ENCODE data around the gene TNNI3K.

The TNNI3K gene

DNA sequence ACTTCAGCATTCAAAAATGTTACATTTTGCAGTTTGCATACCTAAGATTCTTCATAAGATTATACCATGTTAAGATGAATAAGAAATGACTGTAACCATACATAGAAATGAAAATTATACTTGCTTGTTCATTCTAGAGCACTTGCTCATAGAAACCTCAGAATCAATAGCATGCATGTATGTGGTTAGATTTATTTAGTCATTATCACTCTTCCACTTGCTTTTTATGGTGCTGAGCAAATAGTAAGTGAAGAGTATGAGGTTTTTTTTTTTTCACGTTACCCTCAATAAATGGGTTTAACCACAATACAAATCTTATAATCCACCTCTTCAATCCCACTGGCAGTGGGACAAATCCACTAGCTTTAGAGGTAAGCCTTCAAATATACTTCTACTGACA is 192.5 kb downstream of the TNNI3K start:
- Histone ChIP-seq H3K27ac (ENCODE audit: low read depth, low read length, poor library complexity, severe bottlenecking) (no peak overlapping the region), H2AFZ (ENCODE audit: low read length) (no peak overlapping the region)
- TF ChIP-seq EZH2 (IDR thresholded peaks at IDR 0.05; ENCODE audit: borderline replicate concordance, low read length): no peak
- TF ChIP-seq, protein P1, sequence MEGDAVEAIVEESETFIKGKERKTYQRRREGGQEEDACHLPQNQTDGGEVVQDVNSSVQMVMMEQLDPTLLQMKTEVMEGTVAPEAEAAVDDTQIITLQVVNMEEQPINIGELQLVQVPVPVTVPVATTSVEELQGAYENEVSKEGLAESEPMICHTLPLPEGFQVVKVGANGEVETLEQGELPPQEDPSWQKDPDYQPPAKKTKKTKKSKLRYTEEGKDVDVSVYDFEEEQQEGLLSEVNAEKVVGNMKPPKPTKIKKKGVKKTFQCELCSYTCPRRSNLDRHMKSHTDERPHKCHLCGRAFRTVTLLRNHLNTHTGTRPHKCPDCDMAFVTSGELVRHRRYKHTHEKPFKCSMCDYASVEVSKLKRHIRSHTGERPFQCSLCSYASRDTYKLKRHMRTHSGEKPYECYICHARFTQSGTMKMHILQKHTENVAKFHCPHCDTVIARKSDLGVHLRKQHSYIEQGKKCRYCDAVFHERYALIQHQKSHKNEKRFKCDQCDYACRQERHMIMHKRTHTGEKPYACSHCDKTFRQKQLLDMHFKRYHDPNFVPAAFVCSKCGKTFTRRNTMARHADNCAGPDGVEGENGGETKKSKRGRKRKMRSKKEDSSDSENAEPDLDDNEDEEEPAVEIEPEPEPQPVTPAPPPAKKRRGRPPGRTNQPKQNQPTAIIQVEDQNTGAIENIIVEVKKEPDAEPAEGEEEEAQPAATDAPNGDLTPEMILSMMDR (IDR thresholded peaks at IDR 0.05; ENCODE audit: low read length): no peak

DNA sequence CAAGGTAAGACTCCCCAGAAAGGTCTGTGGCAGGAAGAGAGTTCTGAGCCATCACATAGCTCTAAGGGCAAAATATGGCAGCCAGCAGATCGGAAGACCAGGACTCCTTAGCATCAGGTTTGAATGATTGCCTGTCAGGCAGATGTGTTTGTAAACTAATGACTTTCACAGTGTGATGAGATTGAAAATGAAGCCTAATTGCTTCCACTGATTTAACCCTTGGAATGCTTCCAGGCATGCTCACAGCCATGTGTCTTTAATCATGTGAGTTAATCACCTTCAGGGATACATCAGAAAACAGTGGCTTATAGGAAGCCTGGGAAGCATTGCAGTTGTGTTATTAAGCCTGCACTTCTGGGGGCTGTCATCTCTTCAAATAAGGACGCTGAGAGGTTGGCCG is 194.4 kb downstream of the TNNI3K start:
- no peaks in the 10 kb centered on the region for H3F3A ChIP-seq (ENCODE audit: insufficient read depth, low read length)
- H3K4me3 ChIP-seq (ENCODE audit: low read depth, low read length, poor library complexity, severe bottlenecking): no peak overlapping the region
- no peak overlapping the region for H2AFZ ChIP-seq (ENCODE audit: low read length)
- TF ChIP-seq EZH2 (IDR thresholded peaks at IDR 0.05; ENCODE audit: borderline replicate concordance, low read length): no peak
- TF ChIP-seq, protein P1 (IDR thresholded peaks at IDR 0.05; ENCODE audit: low read length): no peak
- no peaks in the 10 kb centered on the region; the same call in 1 of the 2 replicates for H3K27me3 ChIP-seq (ENCODE audit: insufficient read depth, low read length)
- H3K9me2 ChIP-seq (ENCODE audit: low read depth, low read length): no peaks in the 10 kb centered on the region
- no peaks in the 10 kb centered on the region for H4K20me1 ChIP-seq (ENCODE audit: insufficient read depth, low read length)
- no peaks in the 10 kb centered on the region for H3K9me3 ChIP-seq (ENCODE audit: low read length)
- H3K9ac ChIP-seq (ENCODE audit: low read length): no peak overlapping the region
- no peak overlapping the region for H3K4me2 ChIP-seq (ENCODE audit: low read length)
- no peaks in the 10 kb centered on the region for H3K79me2 ChIP-seq (ENCODE audit: insufficient read depth, low read length)
- H3K4me1 ChIP-seq (ENCODE audit: insufficient read depth, low read length, severe bottlenecking): no peaks in the 10 kb centered on the region
- H3K27ac ChIP-seq (ENCODE audit: low read depth, low read length, poor library complexity, severe bottlenecking): no peak overlapping the region
- no peaks in the 10 kb centered on the region for H3K36me3 ChIP-seq (ENCODE audit: insufficient read depth, low read length)

More for the DNA sequence above, 192.5 kb downstream of the TNNI3K start:
- no peak overlapping the region for H3K4me2 ChIP-seq (ENCODE audit: low read length)
- no peaks in the 10 kb centered on the region for H3K4me1 ChIP-seq (ENCODE audit: insufficient read depth, low read length, severe bottlenecking)
- no peaks in the 10 kb centered on the region for H3F3A ChIP-seq (ENCODE audit: insufficient read depth, low read length)
- H4K20me1 ChIP-seq (ENCODE audit: insufficient read depth, low read length): no peaks in the 10 kb centered on the region
- H3K4me3 ChIP-seq (ENCODE audit: low read depth, low read length, poor library complexity, severe bottlenecking): no peak overlapping the region
- no peaks in the 10 kb centered on the region for H3K36me3 ChIP-seq (ENCODE audit: insufficient read depth, low read length)
- H3K27me3 ChIP-seq (ENCODE audit: insufficient read depth, low read length): no peaks in the 10 kb centered on the region; the same call in 1 of the 2 replicates
- no peaks in the 10 kb centered on the region for H3K9me3 ChIP-seq (ENCODE audit: low read length)
- no peaks in the 10 kb centered on the region for H3K9me2 ChIP-seq (ENCODE audit: low read depth, low read length)
- no peak overlapping the region for H3K9ac ChIP-seq (ENCODE audit: low read length)
- no peaks in the 10 kb centered on the region for H3K79me2 ChIP-seq (ENCODE audit: insufficient read depth, low read length)

DNA sequence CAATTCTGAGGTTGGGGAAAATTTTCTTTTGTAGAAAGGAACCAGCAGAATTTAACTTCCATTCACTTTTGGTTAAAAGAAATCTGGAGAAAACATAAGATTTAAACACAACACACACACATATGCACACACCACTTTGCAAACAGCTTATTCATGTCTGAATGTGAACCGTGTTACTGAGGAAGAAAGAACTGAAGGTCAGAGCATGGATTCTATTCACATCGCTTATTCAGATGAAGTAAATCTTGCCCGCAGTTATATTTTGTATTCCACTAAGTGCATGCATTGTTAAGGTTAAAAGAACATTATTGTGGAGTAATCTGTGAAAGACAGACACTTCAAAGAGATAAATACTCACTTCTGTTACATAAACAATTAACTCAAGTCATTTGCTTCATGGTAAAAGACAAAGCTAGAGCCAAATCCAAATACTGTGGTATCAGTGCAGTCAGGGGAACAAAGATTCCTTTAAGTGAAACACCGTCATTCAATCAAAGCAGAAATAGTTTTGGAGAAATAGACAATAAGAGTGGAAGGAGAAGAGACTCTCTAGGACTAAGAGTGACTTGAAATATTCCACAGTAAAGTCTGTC is 195.3 kb downstream of the TNNI3K start:
- H3K9me2 ChIP-seq (ENCODE audit: low read depth, low read length): no peaks in the 10 kb centered on the region
- H3K4me2 ChIP-seq (ENCODE audit: low read length): no peak overlapping the region
- no peak overlapping the region for H3K4me3 ChIP-seq (ENCODE audit: low read depth, low read length, poor library complexity, severe bottlenecking)
- H3F3A ChIP-seq (ENCODE audit: insufficient read depth, low read length): no peaks in the 10 kb centered on the region
- H3K4me1 ChIP-seq (ENCODE audit: insufficient read depth, low read length, severe bottlenecking): no peaks in the 10 kb centered on the region
- H2AFZ ChIP-seq (ENCODE audit: low read length): no peak overlapping the region
- TF ChIP-seq, protein P1 (IDR thresholded peaks at IDR 0.05; ENCODE audit: low read length): no peak
- no peak for TF ChIP-seq EZH2 (IDR thresholded peaks at IDR 0.05; ENCODE audit: borderline replicate concordance, low read length)
- no peak overlapping the region for H3K27ac ChIP-seq (ENCODE audit: low read depth, low read length, poor library complexity, severe bottlenecking)
- H3K27me3 ChIP-seq (ENCODE audit: insufficient read depth, low read length): no peaks in the 10 kb centered on the region; the same call in 1 of the 2 replicates
- no peaks in the 10 kb centered on the region for H4K20me1 ChIP-seq (ENCODE audit: insufficient read depth, low read length)
- H3K79me2 ChIP-seq (ENCODE audit: insufficient read depth, low read length): no peaks in the 10 kb centered on the region
- H3K9me3 ChIP-seq (ENCODE audit: low read length): no peaks in the 10 kb centered on the region
- no peaks in the 10 kb centered on the region for H3K36me3 ChIP-seq (ENCODE audit: insufficient read depth, low read length)
- no peak overlapping the region for H3K9ac ChIP-seq (ENCODE audit: low read length)

Data from OCI-LY1 (cell line).